Colonic mucosa (tissue), 4 donors: Measurements from ENCODE around the gene NMB. TPM values are rescaled to one million over a fixed set of nuclear protein-coding genes. Genes with fewer than 3 reads are reported as not detected.

ENCODE experiments used
- DNase-seq: peaks from one replicate; pipeline ENCODE4 v3.0.0-alpha.2; 2020
- H3K27ac ChIP-seq: fragments of 200-600 bp; one replicate; pipeline ENCODE4 v1.8.0; 2021
- H3K27me3 ChIP-seq: fragments of 200-600 bp; one replicate; pipeline ENCODE4 v1.8.0; 2021
- H3K36me3 ChIP-seq: fragments of 200-600 bp; one replicate; pipeline ENCODE4 v1.8.0; 2021
- H3K4me1 ChIP-seq: fragments of 200-600 bp; one replicate; pipeline ENCODE4 v1.8.0; 2021; ENCODE audit warnings: mild to moderate bottlenecking
- H3K4me3 ChIP-seq: fragments of 200-600 bp; one replicate; pipeline ENCODE4 v1.8.0; 2021
- H3K9ac ChIP-seq, 2 donors: one replicate each; pipeline ENCODE4 v1.7.0; 2013; ENCODE audit warnings: control low read depth in 2 of 2, low read depth in 2 of 2, low read length in 2 of 2
- H3K9me3 ChIP-seq: fragments of 200-600 bp; one replicate; pipeline ENCODE4 v1.8.0; 2021
- CTCF ChIP-seq: fragments of 200-600 bp; IDR thresholded peaks from one replicate; pipeline ENCODE4 v1.8.0; 2022; ENCODE audit warnings: antibody characterized with exemption, mild to moderate bottlenecking
- intact Hi-C: fragments of 100-400 bp; cut with DNase I; formaldehyde crosslinking; loops from one replicate; pipeline ENCODE4 v1.14.1; 2022
- total RNA-seq, 2 donors: library from RNA; stranded (reverse); fragmentation: NEBNext Ultra II Directional in 1 of 2; extraction: Animal tissue kit (Norgen Biotek cat#: 25700) in 1 of 2; gene quantifications; one replicate each; pipeline ENCODE4 v1.2.1, GENCODE V29; 2021
- donor health status: healthy.
- donor health status: DM: no; HTN: no; CAD: no.
- donor health status: DM: no; HTN: no; CAD: no.

The NMB gene
- total RNA-seq, 2 donors from 2014 or later, result 2.8 to 4.4 TPM

GRCh38 chr15:84681831-84682230, 23.8 kb upstream of the NMB start:
- no peak overlapping the region for H3K27ac ChIP-seq
- H3K27me3 ChIP-seq, result no peaks in the 10 kb centered on the region
- no peak overlapping the region for H3K9ac ChIP-seq
- TF ChIP-seq CTCF, result no peak
- H3K4me3 ChIP-seq, result no peak overlapping the region
- intact Hi-C loops, result no loop called here
- no peak for DNase-seq
- H3K9me3 ChIP-seq, result no peaks in the 10 kb centered on the region
- no peaks in the 10 kb centered on the region for H3K36me3 ChIP-seq
- H3K4me1 ChIP-seq, result no peaks in the 10 kb centered on the region

DNA sequence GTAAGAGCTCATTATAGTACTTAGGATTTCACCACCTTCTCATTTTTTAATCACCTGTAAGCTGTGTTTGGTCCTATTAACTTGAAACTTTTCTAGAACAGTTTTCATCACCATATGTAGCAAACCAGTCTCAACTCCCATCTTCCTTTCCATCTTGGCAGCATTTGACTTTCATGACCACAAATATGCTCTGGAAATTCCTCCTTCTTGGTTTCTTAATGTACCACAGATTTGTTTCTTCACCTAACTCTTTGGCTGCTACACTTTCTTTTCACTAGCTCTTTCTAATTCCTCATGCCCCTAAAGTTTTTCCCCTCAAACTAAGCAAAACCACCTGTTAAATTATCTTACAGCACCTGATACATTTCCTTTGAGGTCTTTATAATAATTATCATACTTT, 13.2 kb upstream of the NMB start:
- Histone ChIP-seq H3K36me3 (no peaks in the 10 kb centered on the region), H3K4me1 (no peaks in the 10 kb centered on the region), H3K4me3 (no peak overlapping the region), H3K9me3 (no peaks in the 10 kb centered on the region), H3K9ac (no peak overlapping the region), H3K27ac (no peak overlapping the region), H3K27me3 (no peaks in the 10 kb centered on the region)
- TF ChIP-seq CTCF, result no peak
- DNase-seq, result no peak
- intact Hi-C loops, result no loop called here

DNA sequence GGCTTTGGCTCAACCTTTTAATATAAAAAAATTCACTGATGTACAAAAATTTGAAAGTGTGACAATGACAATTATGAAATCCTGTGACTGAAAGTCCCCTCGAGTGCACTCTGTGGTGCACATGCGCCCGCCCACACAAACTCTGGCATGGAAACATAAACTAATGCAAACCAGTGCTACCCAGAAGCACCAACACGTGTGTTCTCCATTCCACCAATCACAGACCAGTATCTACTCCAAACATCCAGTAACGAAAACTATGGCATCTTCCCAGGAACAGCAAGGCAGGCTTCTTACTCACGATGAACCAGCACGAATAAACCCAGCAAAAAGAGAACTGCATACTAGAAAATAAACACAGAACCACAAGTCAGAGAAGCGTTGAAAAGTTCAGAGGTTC, 11.7 kb upstream of the NMB start:
- no peak for DNase-seq
- Histone ChIP-seq H3K36me3 (no peaks in the 10 kb centered on the region), H3K27me3 (no peaks in the 10 kb centered on the region), H3K9ac (no peak overlapping the region), H3K27ac (no peak overlapping the region), H3K4me1 (no peaks in the 10 kb centered on the region), H3K9me3 (no peaks in the 10 kb centered on the region), H3K4me3 (no peak overlapping the region)
- no peak for TF ChIP-seq CTCF
- intact Hi-C loops, result no loop called here

DNA sequence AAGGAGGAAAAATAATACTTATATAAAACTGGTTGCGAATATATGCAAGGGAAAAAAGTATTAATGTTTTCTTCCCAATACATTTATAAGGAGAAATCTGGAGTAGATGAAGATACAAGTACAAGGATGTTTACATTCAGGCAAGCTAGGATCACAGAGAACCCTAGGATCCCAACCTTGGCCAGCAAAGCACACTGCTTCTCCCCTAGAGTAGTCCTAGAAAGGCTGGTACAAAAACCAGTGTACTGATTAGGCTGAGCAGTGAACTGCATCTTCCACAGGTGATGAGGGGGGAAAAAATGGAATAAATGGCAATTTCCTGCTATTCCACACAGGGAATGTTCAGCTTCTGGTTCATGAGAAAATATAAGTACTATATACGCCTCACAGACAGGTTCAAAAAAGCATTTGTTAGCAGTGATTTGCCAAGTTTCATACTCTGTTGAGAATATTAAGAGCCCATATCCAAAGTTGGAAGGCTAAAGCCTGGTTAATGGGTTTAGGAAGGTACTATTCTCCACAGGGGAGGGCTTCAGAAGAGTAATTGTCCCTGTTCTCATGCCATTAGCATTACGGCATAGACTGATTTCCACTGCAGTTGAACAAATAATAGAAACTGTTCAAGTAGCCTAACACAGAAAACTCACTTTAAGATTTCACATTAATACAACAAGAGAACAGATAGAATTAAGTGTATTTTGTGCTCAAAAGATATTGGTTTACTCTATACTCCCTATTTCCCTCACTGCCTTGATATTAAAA, 10.4 kb upstream of the NMB start:
- no peak overlapping the region for H3K4me3 ChIP-seq
- H3K9ac ChIP-seq, result no peak overlapping the region
- no peaks in the 10 kb centered on the region for H3K36me3 ChIP-seq
- no peaks in the 10 kb centered on the region for H3K4me1 ChIP-seq
- no peaks in the 10 kb centered on the region for H3K9me3 ChIP-seq
- no peaks in the 10 kb centered on the region for H3K27me3 ChIP-seq
- no peak for TF ChIP-seq CTCF
- intact Hi-C loops, result no loop called here
- no peak overlapping the region for H3K27ac ChIP-seq
- DNase-seq, result no peak

- Histone ChIP-seq H3K4me3 (no peak overlapping the region), H3K36me3 (no peaks in the 10 kb centered on the region), H3K9me3 (no peaks in the 10 kb centered on the region), H3K9ac (no peak overlapping the region), H3K4me1 (no peaks in the 10 kb centered on the region), H3K27me3 (no peaks in the 10 kb centered on the region), H3K27ac (no peak overlapping the region)
- intact Hi-C loops, result no loop called here
- TF ChIP-seq CTCF, result no peak
- no peak for DNase-seq
Observed at GRCh38 chr15:84666373-84666772, 8.4 kb upstream of the NMB start.
